Measurements from ENCODE around the gene MMP25.
"Not testable (repeated sequence)": the region's sequence is repeated elsewhere in the genome, so short reads cannot be mapped to it uniquely, and the experiment has no call there.

The MMP25 gene

GRCh38 chr16:3074860-3075522, 28.6 kb downstream of the MMP25 start:
- no peak for DNase-seq

- DNase-seq, result no peak
Measured at GRCh38 chr16:3075523-3075915, 29.2 kb downstream of the MMP25 start.

GRCh38 chr16:3075946-3076345, 29.6 kb downstream of the MMP25 start:
- not testable (repeated sequence) for DNase-seq

- no peak for DNase-seq
Measured at GRCh38 chr16:3076577-3076976, 30.2 kb downstream of the MMP25 start.

GRCh38 chr16:3080024-3080423, 33.7 kb downstream of the MMP25 start:
- no peak for DNase-seq

- DNase-seq, result not testable (repeated sequence)
Measured at GRCh38 chr16:3081957-3082356, 35.6 kb downstream of the MMP25 start.

- DNase-seq, result not testable (repeated sequence)
Measured at GRCh38 chr16:3083408-3083807, 37.0 kb downstream of the MMP25 start.

GRCh38 chr16:3084491-3084890, 38.1 kb downstream of the MMP25 start:
- DNase-seq, result no peak

- no peak for DNase-seq
Measured at GRCh38 chr16:3084969-3085670, 38.8 kb downstream of the MMP25 start.

- no peak for DNase-seq
Measured at GRCh38 chr16:3085868-3086595, 39.7 kb downstream of the MMP25 start.

- DNase-seq, result no peak
Measured at GRCh38 chr16:3086596-3087242, 40.4 kb downstream of the MMP25 start.

GRCh38 chr16:3087243-3088235, 41.2 kb downstream of the MMP25 start:
- DNase-seq, result no peak

- DNase-seq, result no peak
Measured at GRCh38 chr16:3088450-3088849, 42.1 kb downstream of the MMP25 start.

- no peak for DNase-seq
Measured at GRCh38 chr16:3088925-3089716, 42.8 kb downstream of the MMP25 start.

- DNase-seq, result no peak
Measured at GRCh38 chr16:3089717-3090592, 43.6 kb downstream of the MMP25 start.

GRCh38 chr16:3091551-3091950, 45.2 kb downstream of the MMP25 start:
- DNase-seq, result no peak

GRCh38 chr16:3092501-3092941, 46.2 kb downstream of the MMP25 start:
- DNase-seq, result no peak

- no peak for DNase-seq
Measured at GRCh38 chr16:3094289-3095027, 48.1 kb downstream of the MMP25 start.

GRCh38 chr16:3095869-3096268, 49.5 kb downstream of the MMP25 start:
- no peak for DNase-seq

All from NCI-H2029 treated with DMSO at 0.1 percent for 48 hours (cell line).